BJ (cell line): ENCODE measurements around the gene HIPK4. TPM values are rescaled to one million over a fixed set of nuclear protein-coding genes. Genes with fewer than 3 reads are reported as not detected.
"Not testable (repeated sequence)": the region's sequence is repeated elsewhere in the genome, so short reads cannot be mapped to it uniquely, and the experiment has no call there.

ENCODE experiments used
- CTCF ChIA-PET: fragments of 350-600 bp; formaldehyde crosslinking; extraction: SDS; loops from one replicate; lab custom pipeline; 2021; ENCODE audit warnings: antibody characterized with exemption, inconsistent platforms; lab: Yijun Ruan, JAX
- POLR2A ChIA-PET: fragments of 300-600 bp; sonication (Branson Sonifier 250); formaldehyde crosslinking; extraction: SDS; loops from one replicate; lab custom pipeline; 2021; ENCODE audit warnings: antibody characterized with exemption; lab: Charles Lee
- DNase-seq: peaks from one replicate; pipeline ENCODE4 v3.0.0-alpha.2; 2011; ENCODE audit warnings: low read depth
- H3K27me3 ChIP-seq: 2 replicates; pipeline ENCODE4 v1.6.0; 2011; ENCODE audit warnings: low read length; ENCODE audit not compliant: control insufficient read depth, insufficient read depth
- H3K36me3 ChIP-seq: 2 replicates; pipeline ENCODE4 v1.5.1; 2011; ENCODE audit warnings: low read length; ENCODE audit not compliant: control insufficient read depth, insufficient read depth
- H3K4me3 ChIP-seq: 2 replicates; pipeline ENCODE4 v1.5.1; 2011; ENCODE audit warnings: low read depth, mild to moderate bottlenecking, control low read depth, low read length
- polyA minus RNA-seq: library from RNA; depleted of rRNA, polyadenylated mRNA; stranded (reverse); fragments of >200 nt; gene quantifications from 2 replicates; pipeline ENCODE4 v1.2.3, GENCODE V29; 2011; rRNA and poly(A)+ RNA removed
- polyA plus RNA-seq: library from polyadenylated mRNA; depleted of rRNA; stranded (reverse); fragments of >200 nt; gene quantifications from 2 replicates; pipeline ENCODE4 v1.2.3, GENCODE V29; 2011; rRNA removed
- TF ChIP-seq, protein P1 (sequence below): IDR thresholded peaks from 2 replicates; pipeline ENCODE4 v1.5.1; 2011; ENCODE audit warnings: low read depth, mild to moderate bottlenecking, control low read depth, inconsistent platforms, low read length, moderate library complexity; ENCODE audit not compliant: insufficient read depth

The HIPK4 gene
- polyA plus RNA-seq (0.10 and 0.21 TPM in 2 replicates), polyA minus RNA-seq (0.05 TPM in 1 of 2 replicates, not detected in the other)

DNA sequence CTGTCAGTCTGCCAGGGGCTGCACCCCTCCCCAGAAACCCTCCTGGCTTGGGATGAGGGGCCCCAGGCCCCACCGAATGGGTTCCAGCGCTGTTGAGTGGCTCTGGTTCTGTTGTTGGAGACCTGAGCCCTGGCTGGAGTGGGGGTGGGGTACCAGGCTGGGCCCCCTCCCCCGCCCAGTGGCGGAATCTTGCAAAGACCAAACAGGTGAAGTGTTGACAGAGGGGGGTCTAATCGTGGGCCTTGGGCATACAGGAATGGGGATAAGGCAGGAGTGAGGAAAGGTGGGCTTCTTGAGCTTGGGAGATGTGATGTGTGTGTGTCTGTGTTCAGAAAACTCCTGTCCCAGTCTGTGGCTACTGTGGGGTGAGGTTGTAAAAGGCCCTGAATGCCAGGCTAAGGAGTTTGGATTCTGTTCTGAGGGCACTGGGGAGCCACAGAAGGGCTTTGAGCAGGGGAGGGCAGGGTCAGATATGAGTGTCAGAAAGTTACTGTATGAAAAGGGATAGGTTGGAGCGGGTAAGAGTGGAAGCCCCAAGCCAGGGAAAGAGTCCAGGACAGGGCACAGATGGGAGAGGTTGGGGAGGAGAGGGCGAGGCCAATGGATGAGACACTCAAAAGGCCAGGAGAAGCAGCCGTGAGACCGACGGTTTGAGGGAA, at the start of gene HIPK4:
HIPK4 (minus strand) TSS at position 98 of the 659 bp plus-strand sequence. CDS start 279 bp downstream, outside the sequence.
- Histone ChIP-seq H3K27me3 (no peaks in the 10 kb centered on the region), H3K4me3 (no peak within 1 kb of the TSS), H3K36me3 (no peaks in the 10 kb centered on the region)
- DNase-seq = no peak
- ChIA-PET CTCF (no interaction called here), POLR2A (no interaction called here)
- TF ChIP-seq, protein P1, sequence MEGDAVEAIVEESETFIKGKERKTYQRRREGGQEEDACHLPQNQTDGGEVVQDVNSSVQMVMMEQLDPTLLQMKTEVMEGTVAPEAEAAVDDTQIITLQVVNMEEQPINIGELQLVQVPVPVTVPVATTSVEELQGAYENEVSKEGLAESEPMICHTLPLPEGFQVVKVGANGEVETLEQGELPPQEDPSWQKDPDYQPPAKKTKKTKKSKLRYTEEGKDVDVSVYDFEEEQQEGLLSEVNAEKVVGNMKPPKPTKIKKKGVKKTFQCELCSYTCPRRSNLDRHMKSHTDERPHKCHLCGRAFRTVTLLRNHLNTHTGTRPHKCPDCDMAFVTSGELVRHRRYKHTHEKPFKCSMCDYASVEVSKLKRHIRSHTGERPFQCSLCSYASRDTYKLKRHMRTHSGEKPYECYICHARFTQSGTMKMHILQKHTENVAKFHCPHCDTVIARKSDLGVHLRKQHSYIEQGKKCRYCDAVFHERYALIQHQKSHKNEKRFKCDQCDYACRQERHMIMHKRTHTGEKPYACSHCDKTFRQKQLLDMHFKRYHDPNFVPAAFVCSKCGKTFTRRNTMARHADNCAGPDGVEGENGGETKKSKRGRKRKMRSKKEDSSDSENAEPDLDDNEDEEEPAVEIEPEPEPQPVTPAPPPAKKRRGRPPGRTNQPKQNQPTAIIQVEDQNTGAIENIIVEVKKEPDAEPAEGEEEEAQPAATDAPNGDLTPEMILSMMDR = no peak

GRCh38 chr19:40438284-40438683, 48.3 kb upstream of the HIPK4 start:
- DNase-seq = no peak
- ChIA-PET POLR2A (no interaction called here), CTCF (interaction anchor here (1.3 kb wide), 1 partner anchor 18 kb away, joined by 6 read pairs; no protein-coding TSS in a partner anchor)
- no peaks in the 10 kb centered on the region for H3K27me3 ChIP-seq
- H3K4me3 ChIP-seq = no peak overlapping the region
- TF ChIP-seq, protein P1 = no peak
- peaks cover 13% of the 10 kb centered on the region for H3K36me3 ChIP-seq

- TF ChIP-seq, protein P1 = no peak
- peak overlapping the region; percentile 39 for H3K4me3 ChIP-seq
- no peaks in the 10 kb centered on the region for H3K36me3 ChIP-seq
- ChIA-PET POLR2A (interaction anchor here (0.5 kb wide), 1 partner anchor 9 kb away, joined by 3 read pairs; no protein-coding TSS in a partner anchor), CTCF (interaction anchor here (0.6 to 2.5 kb wide), 6 partner anchors 9 to 465 kb away, joined by 3 to 11 read pairs (median 4); no protein-coding TSS in a partner anchor)
- no peak for DNase-seq
- no peaks in the 10 kb centered on the region for H3K27me3 ChIP-seq
Measured at GRCh38 chr19:40433391-40434216, 43.6 kb upstream of the HIPK4 start.

GRCh38 chr19:40432760-40433159, 42.8 kb upstream of the HIPK4 start:
- DNase-seq, POLR2A ChIA-PET, H3K36me3 ChIP-seq, H3K27me3 ChIP-seq: not testable (repeated sequence)
- peak overlapping the region; percentile 39 for H3K4me3 ChIP-seq
- CTCF ChIA-PET = interaction anchor here (0.6 to 2.5 kb wide), 4 partner anchors 9 to 31 kb away, joined by 3 to 11 read pairs (median 6); no protein-coding TSS in a partner anchor

GRCh38 chr19:40431698-40432097, 41.7 kb upstream of the HIPK4 start:
- H3K36me3 ChIP-seq = no peaks in the 10 kb centered on the region
- TF ChIP-seq, protein P1 = no peak
- DNase-seq = no peak
- ChIA-PET CTCF (interaction anchor here (1.1 kb wide), 1 partner anchor 94 kb away, joined by 4 read pairs; no protein-coding TSS in a partner anchor), POLR2A (no interaction called here)
- H3K4me3 ChIP-seq = no peak overlapping the region
- no peaks in the 10 kb centered on the region for H3K27me3 ChIP-seq

GRCh38 chr19:40430242-40430641, 40.3 kb upstream of the HIPK4 start:
- H3K4me3 ChIP-seq, POLR2A ChIA-PET, DNase-seq, CTCF ChIA-PET, H3K27me3 ChIP-seq, H3K36me3 ChIP-seq: not testable (repeated sequence)

DNA sequence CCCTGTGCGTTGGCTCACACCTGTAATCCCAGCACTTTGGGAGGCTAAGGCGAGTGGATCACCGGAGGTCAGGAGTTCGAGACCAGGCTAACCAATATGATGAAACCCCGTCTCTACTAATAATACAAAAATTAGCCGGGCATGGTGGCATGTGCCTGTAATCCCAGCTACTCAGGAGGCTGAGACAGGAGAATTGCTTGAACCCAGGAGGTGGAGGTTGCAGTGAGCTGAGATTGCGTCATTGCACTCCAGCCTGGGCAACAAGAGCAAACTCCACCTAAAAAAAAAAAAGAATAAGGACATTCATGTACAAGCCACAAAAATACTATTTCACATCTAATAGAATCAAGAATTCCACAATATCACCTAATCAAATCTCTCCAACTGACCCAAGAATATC, 38.2 kb upstream of the HIPK4 start:
- H3K36me3 ChIP-seq, DNase-seq, H3K4me3 ChIP-seq, H3K27me3 ChIP-seq, CTCF ChIA-PET: not testable (repeated sequence)
- POLR2A ChIA-PET = interaction anchor here (0.6 kb wide), 1 partner anchor 13 kb away, joined by 4 read pairs; no protein-coding TSS in a partner anchor
